Inferior parietal cortex (tissue), 1 donor: ENCODE data around the gene PLS1.
"Not testable (repeated sequence)": the region's sequence is repeated elsewhere in the genome, so short reads cannot be mapped to it uniquely, and the experiment has no call there.

Experiments
- DNase-seq: peaks from one replicate; pipeline ENCODE4 v3.0.0-alpha.2; 2016; ENCODE audit errors: extremely low spot score

PLS1 gene

GRCh38 chr3:142693136-142693853 is 97.1 kb downstream of the PLS1 start:
- no peak for DNase-seq

DNA sequence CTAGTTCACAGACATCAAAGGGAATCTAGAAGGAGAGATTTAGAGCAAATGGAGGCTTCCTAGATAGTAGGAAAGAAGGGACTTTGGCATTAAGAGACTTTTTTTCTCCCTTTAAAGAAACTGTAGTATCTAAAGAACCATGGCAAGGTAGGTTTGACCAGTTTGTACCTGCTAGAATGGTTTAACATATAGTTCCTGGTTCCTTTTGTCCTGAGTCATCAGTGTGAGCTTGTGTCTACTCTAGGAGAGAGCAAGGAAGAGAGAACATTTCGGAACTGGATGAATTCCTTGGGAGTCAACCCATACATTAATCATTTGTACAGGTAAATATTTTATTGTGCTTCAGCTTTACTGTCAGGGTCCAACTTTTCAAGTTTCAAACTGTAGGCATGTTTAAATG is 98.0 kb downstream of the PLS1 start:
- DNase-seq: no peak

- DNase-seq: no peak
These were observed 109.0 kb downstream of the PLS1 start for GRCh38 chr3:142705198-142705597.

DNA sequence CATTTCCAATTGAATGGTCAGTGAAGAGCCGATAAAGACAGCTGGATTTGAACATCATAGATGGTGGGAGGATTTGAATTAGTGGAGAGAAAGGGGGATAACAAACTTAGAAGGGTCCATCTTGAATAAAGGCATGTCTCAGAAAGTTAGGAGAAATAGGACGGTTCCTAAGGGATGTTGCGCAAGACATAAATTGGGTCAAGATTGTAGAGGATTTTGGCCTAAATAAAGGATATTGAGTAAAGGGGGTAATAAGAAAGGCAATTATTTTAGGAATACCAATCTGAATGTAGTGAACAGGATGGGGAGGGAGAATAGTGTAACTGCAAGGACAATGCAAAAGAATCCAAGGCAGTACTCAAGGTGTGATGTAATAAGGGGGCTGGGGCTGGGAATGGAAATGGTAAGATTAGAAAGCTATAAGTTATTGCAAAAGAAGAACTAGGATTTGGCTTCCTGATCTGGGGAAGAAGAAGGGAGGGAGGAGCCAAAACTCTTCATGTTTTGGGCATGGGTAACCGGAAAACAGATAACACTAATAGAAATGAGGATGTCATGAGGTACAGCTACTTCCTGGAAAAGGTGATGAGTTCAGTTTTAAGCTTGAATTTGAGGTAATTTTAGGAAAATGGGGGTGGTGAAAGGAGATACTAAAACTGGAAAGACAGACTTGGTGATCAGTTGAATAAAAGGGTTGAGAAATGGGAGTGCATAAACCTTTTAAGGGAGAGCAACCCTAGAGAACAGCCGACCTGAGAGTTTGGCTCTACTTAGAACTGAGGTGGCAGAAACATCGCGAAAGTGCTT is 110.3 kb downstream of the PLS1 start:
- no peak for DNase-seq

GRCh38 chr3:142709207-142709606 is 113.0 kb downstream of the PLS1 start:
- DNase-seq: no peak

DNA sequence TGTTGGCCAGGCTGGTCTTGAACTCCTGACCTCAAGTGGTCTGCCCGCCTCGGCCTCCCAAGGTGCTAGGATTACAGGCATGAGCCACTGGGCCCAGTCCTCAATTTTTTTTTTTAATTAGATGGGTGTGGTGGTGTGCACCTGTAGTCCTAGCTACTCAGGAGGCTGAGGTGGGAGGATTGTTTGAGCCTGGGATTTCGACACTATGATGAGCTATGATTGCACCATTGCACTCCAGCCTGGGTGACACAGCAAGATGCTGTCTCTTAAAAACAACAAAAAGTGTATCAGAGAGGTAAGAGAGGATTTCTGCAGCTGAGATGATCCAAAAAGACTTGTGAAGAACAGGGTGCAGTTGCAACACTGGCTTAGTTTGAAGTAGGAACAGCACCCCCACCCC is 118.7 kb downstream of the PLS1 start:
- not testable (repeated sequence) for DNase-seq

DNA sequence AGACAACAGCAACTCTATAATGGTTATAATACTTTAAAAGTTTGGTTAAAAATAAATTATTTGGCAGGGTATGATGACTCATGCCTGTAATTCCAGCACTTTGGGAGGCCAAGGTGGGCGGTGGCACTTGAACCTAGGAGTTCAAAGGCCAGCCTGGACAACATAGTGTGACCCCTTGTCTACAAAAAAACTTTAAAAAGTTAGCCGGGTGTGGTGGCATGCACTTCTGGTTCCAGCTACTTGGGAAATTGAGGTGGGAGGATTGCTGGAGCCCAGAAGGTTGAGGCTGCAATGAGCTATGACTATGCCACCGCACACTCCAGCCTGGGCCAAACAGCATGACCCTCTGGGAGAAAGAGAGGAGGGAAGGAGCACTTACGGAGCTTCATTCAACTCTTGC is 119.9 kb downstream of the PLS1 start:
- no peak for DNase-seq

DNA sequence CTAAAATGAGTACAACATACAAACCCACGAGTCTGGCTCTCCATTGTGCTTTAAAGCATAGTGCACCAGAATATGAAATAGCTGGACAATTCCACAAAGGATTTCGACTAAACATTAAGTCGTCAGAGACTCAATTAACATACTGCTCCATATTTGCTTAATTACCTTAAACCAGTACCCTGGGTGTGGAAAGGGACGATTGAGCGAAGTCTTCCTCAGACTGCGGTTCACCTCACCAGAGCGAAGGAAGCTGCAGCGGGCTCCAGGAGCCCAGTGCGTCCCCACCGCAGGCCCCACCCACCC is 127.4 kb downstream of the PLS1 start:
- DNase-seq: peak; percentile 83

- peak; percentile 36 for DNase-seq
These were observed 127.9 kb downstream of the PLS1 start, which contains the start of gene TRPC1 for GRCh38 chr3:142723968-142724681. TSS of gene TRPC1 (plus strand) at chr3:142724034. CDS start at chr3:142724560, 526 bp downstream.

- peak; percentile 33 for DNase-seq
These were observed 128.6 kb downstream of the PLS1 start for GRCh38 chr3:142724682-142725356.

DNA sequence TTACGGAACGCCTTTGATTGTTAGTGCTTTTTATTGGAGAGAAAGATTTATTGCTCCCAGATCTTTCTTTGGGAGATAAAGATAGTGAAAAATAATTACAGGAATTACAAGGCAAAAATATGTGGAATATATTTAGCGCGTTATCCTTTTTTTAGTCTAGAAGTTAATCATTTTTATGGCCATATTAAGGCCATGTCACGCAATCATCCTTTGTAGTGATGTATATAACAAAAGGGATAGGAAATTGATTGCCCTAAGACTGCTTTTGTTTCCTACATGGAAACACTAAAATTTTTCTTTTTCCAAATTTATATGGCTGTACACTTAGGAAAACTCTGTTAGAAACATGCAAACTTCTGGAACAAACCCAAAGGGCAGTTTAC is 129.2 kb downstream of the PLS1 start:
- no peak for DNase-seq

GRCh38 chr3:142726017-142726416 is 129.8 kb downstream of the PLS1 start:
- DNase-seq: no peak

DNA sequence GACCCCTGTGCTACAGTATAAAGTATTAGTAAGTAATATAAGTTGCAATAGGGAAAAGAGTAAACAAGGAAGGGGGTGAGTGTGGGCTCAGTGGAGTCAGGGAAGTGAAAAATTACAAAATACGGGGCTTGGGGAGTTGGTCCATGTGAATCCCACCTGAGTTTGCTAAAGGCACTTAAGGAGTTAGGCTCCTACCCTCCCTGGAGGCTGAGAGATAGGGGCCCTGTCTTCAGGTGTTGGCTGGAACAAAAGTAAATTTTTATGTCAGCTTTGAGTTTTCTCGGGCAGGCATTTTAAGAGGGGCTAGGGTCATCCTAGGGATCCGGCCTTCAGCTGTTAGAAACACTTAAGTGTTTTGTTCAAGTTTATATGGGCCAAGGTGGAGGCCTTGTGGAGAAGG is 135.9 kb downstream of the PLS1 start:
- DNase-seq: no peak

- DNase-seq: no peak
These were observed 138.6 kb downstream of the PLS1 start for GRCh38 chr3:142734834-142735233.

DNA sequence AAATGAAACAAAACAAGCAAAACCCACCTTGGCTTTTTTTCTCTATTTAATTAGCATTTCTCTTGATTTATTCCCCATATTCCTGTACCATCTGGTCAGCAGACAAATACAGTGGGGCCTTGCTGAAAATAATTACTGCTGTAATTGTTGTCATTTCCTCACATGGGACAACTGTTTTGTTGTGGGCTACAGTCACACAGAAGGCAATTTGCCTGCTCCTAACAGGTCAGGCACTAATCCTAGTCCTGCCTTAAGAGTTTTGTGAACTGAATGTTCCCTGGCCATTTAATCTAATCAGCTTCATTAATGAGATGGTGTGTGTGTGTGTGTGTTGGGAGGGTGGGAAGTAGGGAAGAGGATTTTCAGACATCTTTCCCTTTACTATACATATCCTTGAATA is 139.3 kb downstream of the PLS1 start:
- no peak for DNase-seq

GRCh38 chr3:142738396-142738795 is 142.2 kb downstream of the PLS1 start:
- no peak for DNase-seq

- DNase-seq: no peak
These were observed 150.5 kb downstream of the PLS1 start for GRCh38 chr3:142746646-142747045.

DNA sequence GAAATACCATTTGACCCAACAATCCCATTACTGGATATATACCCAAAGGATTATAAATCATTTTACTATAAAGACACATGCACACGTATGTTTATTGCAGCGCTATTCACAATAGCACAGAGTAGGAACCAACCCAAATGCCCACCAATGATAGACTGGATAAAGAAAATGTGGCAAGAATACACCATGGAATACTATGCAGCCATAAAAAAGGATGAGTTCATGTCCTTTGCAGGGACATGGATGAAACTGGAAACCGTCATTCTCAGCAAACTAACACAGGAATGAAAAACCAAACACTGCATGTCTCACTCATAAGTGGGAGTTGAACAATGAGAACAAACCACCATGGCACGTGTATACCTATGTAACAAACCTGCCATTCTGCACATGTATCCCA is 154.3 kb downstream of the PLS1 start:
- not testable (repeated sequence) for DNase-seq

- DNase-seq: not testable (repeated sequence)
These were observed 156.4 kb downstream of the PLS1 start for GRCh38 chr3:142752605-142753004.

GRCh38 chr3:142754494-142754893 is 158.3 kb downstream of the PLS1 start:
- no peak for DNase-seq
